ENCODE measurements around the gene TRA2A. TPM values are rescaled to one million over a fixed set of nuclear protein-coding genes. Genes with fewer than 3 reads are reported as not detected.

Gene TRA2A
- total and polyA plus RNA-seq, 7 donors, result 17.5 to 35.6 (median 29.0) TPM

DNA sequence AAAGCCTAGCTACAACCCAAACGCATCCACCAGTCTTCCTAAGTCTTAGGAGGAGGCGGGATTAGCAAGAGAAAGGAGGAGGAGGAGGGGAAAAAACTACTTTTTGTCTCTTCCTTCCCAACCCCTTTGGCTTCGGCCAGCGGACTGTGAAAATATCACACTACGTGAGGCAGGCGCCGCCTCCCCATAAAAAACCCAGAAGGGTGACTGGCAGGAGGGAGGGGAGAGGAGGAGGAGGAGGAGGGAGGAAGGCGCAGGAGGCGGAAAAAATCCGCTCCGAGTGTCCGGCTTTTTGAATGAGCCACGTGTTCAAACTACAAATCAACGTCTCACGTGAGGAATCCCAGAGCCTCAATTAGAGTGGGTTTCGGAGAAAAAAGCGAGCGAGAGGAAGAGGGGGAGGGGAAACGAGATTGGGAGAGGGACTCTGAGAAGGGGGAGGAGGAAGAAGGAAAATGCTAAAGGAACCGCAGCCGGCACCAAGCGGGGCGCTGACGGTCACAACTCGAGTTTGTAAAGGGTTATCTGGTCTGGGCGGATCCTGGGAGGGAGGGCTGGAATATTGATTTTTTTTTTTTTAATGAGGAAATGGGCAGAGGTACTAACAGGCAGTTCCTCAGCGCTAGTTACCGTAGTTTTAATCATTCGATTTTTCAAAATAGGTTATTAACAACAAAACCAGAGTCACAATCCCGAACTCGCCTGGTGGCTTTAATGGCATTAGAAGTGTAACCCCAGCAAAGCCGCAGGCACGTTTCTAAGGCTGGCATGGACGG is 61.3 kb downstream of the TRA2A start, which contains the start of gene IGF2BP3:
TSS of gene IGF2BP3 (minus strand) at position 162 of the 776 bp plus-strand sequence. CDS start 381 bp downstream, outside the sequence.
- ATAC-seq (no peak), DNase-seq (no peak)
- TF ChIP-seq, protein P1, sequence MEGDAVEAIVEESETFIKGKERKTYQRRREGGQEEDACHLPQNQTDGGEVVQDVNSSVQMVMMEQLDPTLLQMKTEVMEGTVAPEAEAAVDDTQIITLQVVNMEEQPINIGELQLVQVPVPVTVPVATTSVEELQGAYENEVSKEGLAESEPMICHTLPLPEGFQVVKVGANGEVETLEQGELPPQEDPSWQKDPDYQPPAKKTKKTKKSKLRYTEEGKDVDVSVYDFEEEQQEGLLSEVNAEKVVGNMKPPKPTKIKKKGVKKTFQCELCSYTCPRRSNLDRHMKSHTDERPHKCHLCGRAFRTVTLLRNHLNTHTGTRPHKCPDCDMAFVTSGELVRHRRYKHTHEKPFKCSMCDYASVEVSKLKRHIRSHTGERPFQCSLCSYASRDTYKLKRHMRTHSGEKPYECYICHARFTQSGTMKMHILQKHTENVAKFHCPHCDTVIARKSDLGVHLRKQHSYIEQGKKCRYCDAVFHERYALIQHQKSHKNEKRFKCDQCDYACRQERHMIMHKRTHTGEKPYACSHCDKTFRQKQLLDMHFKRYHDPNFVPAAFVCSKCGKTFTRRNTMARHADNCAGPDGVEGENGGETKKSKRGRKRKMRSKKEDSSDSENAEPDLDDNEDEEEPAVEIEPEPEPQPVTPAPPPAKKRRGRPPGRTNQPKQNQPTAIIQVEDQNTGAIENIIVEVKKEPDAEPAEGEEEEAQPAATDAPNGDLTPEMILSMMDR (IDR thresholded peaks at IDR 0.05), result no peak
- H3K36me3 ChIP-seq (ENCODE audit: insufficient read depth in 1 of 2, low read depth in 1 of 2), result no peaks in the 10 kb centered on the region
- intact Hi-C loops (cut with DNase I), result loop anchor here in 1 of 2 donors (5.0 kb wide), 1 partner anchor 57 kb away; no protein-coding TSS in a partner anchor
- peaks cover 4 to 99% (median 55%) of the 10 kb centered on the region in 3 donors for H3K27me3 ChIP-seq (ENCODE audit: insufficient read depth in 3 of 3, low read length in 2 of 3)
- no peak within 1 kb of the TSS for H3K27ac ChIP-seq
- H3K9me3 ChIP-seq, result no peaks in the 10 kb centered on the region
- H3K4me3 ChIP-seq, result peak within 1 kb of the TSS; percentile 58
- WGBS, 3 donors, result 1 to 3% (median 2%) methylated on average over 34 of the region's 34 CpGs
- peaks cover 22% of the 10 kb centered on the region for H3K4me1 ChIP-seq

DNA sequence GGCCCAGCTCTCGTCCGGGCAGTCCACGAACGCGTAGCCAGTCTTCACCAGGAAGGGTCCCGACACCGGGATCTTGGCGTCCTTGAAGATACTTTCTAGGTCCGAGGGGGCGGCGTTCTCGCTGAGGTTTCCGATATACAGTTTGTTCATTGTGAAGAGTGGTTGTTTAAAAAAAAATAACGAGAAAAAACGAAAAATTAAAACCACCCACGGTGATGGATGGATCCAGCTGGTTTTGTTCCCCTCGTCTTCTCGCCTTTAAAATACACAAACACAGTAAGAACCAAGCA is 61.9 kb downstream of the TRA2A start:
- H3K36me3 ChIP-seq (ENCODE audit: insufficient read depth in 1 of 2, low read depth in 1 of 2), result no peaks in the 10 kb centered on the region
- ATAC-seq (no peak), DNase-seq (no peak)
- TF ChIP-seq, protein P1 (IDR thresholded peaks at IDR 0.05), result no peak
- H3K4me3 ChIP-seq, result peak overlapping the region; percentile 58
- peaks cover 22% of the 10 kb centered on the region for H3K4me1 ChIP-seq
- intact Hi-C loops (cut with DNase I), result loop anchor here in 1 of 2 donors (5.0 kb wide), 1 partner anchor 57 kb away; no protein-coding TSS in a partner anchor
- WGBS, 3 donors, result 1 to 3% (median 3%) methylated on average over 18 of the region's 18 CpGs
- H3K27me3 ChIP-seq (ENCODE audit: insufficient read depth in 3 of 3, low read length in 2 of 3), result peaks cover 4 to 99% (median 57%) of the 10 kb centered on the region in 3 donors
- H3K9me3 ChIP-seq, result no peaks in the 10 kb centered on the region
- H3K27ac ChIP-seq, result no peak overlapping the region

DNA sequence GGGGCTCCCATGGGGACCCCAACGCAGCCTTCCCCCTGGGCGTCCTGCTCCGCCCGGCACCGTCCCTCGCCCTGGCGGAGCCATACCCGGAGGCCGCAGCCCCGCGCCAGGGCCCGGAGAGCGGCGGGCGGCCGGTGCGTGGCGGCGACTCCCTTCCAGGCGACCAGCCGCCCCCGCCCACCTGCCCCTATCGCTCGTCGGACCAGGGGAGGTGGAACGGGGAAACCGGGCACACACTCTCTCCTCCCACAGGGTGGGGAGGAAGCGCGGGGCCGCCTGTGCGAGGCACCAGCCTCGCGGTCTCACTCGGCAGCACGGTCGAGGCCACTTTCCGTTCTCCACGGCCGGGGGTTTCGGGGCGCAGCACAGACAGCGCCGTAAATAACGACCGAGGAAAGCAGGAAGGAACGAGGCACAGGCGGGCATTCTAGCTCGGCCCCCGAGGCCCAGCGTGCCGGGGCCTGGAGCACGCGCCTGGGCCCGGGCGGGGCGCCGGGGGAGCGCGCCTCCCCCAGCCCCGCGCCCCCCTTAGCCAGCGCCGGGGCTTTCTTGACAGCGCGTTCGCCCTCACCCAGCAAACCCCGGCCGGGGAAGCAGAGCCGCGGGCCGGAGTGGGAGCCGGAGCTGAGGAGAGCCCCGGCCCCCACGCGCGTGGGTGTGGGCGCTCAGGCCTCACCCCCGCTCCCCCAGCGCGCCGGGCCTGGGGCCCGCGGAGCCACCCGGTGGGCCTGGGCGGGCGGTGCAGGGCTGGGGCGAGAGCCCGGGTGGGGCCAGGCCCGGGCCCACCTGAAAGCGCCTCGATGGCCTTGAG is 62.4 kb downstream of the TRA2A start:
- H3K27me3 ChIP-seq (ENCODE audit: insufficient read depth in 3 of 3, low read length in 2 of 3), result peaks cover 4 to 99% (median 52%) of the 10 kb centered on the region in 3 donors
- 1 to 2% (median 1%) methylated on average over 47 to 91 of the region's 91 CpGs for WGBS, 3 donors
- H3K36me3 ChIP-seq (ENCODE audit: insufficient read depth in 1 of 2, low read depth in 1 of 2), result no peaks in the 10 kb centered on the region
- ATAC-seq (peak in 3 of 4 donors; percentile 38 to 64 (median 49)), DNase-seq (no peak)
- TF ChIP-seq, protein P1 (IDR thresholded peaks at IDR 0.05), result no peak
- no peaks in the 10 kb centered on the region for H3K9me3 ChIP-seq
- no peak overlapping the region for H3K27ac ChIP-seq
- peaks cover 22% of the 10 kb centered on the region for H3K4me1 ChIP-seq
- intact Hi-C loops (cut with DNase I), result no loop called here
- peak overlapping the region; percentile 58 for H3K4me3 ChIP-seq

DNA sequence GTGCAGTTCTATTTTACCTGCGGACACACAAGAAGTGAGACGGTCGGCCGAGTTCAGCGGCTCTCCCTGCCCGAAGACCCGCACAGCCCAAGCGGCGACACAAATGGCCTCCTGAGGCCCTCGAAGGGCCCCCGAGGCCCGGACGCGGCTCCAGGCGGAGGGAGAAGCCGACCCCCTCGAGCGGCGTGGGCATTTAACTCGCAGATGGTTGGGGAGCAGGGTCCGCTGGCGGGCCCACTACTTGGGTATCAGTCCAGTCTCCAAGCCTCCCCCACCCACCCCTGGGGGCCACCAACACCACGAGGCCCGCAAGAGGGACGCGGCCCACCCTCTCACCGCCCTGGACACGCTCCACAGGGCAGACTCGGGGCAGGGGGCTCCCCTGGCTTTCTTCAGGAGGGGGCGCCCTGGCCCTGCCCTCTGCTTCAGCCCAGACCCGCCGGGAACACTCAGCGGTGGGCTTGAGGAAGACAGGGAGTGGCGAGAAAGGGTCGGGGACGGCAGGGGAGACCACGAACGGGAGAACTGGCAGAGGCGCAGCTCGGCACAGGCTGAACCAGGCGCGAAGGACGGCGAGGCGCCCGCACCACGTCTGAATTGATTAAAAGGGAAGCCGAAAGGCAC is 63.1 kb downstream of the TRA2A start:
- peaks cover 4 to 99% (median 46%) of the 10 kb centered on the region in 3 donors for H3K27me3 ChIP-seq (ENCODE audit: insufficient read depth in 3 of 3, low read length in 2 of 3)
- TF ChIP-seq, protein P1 (IDR thresholded peaks at IDR 0.05), result no peak
- no peaks in the 10 kb centered on the region for H3K9me3 ChIP-seq
- no peak for DNase-seq
- peak in 3 of 4 donors; percentile 26 to 31 (median 29) for ATAC-seq
- H3K4me1 ChIP-seq, result peaks cover 17% of the 10 kb centered on the region
- intact Hi-C loops (cut with DNase I), result no loop called here
- H3K36me3 ChIP-seq (ENCODE audit: insufficient read depth in 1 of 2, low read depth in 1 of 2), result no peaks in the 10 kb centered on the region
- no peak overlapping the region for H3K27ac ChIP-seq
- peak overlapping the region; percentile 58 for H3K4me3 ChIP-seq
- 3 to 9% (median 5%) methylated on average over 38 to 48 of the region's 48 CpGs for WGBS, 3 donors

Data from psoas muscle (tissue), 8 donors.